GM12892 (cell line): ENCODE data around the gene ARHGEF3.

Source experiments
- POLR2AphosphoS5 ChIP-seq: IDR thresholded peaks from 2 replicates; pipeline ENCODE4 v1.6.1; 2011; ENCODE audit warnings: low read depth, low read length, control low read depth
- TAF1 ChIP-seq: IDR thresholded peaks from 2 replicates; pipeline ENCODE4 v1.6.1; 2011; ENCODE audit warnings: low read depth, mild to moderate bottlenecking, control low read depth, low read length, borderline replicate concordance

GRCh38 chr3:56711344-56711743 lies 90.4 kb downstream of the ARHGEF3 start:
- no peak for TF ChIP-seq POLR2AphosphoS5
- TF ChIP-seq TAF1, result no peak
